ENCODE data around the gene ELMOD1.

The ELMOD1 gene

DNA sequence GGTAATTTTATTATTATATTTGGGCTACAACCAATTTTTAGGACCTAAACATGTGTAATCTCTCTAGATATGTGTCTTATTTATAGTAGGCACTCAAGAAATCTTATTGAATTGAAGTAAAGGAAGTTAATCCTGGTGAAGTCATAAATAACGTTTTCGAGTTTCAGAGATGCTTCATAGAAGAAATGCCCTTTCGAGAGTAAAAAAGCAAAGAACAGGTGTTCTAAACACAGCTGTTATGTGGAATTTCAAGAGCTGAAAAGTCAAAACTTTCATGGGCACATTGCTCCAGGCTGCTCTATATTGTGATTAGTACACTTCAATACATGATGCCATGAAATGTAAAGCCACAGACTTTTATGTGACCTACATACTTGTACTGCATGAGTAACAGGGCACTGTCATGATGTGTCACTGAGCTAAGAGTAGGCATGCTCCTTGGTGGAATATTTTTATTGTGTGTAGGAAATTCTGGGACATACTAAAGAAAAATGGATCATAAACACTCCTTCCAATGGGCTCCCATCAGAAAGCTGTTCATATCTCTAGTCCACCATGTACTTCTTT lies 7.2 kb upstream of the ELMOD1 start:
- DNase-seq (ENCODE audit: low read depth, low spot score), result no peak

DNA sequence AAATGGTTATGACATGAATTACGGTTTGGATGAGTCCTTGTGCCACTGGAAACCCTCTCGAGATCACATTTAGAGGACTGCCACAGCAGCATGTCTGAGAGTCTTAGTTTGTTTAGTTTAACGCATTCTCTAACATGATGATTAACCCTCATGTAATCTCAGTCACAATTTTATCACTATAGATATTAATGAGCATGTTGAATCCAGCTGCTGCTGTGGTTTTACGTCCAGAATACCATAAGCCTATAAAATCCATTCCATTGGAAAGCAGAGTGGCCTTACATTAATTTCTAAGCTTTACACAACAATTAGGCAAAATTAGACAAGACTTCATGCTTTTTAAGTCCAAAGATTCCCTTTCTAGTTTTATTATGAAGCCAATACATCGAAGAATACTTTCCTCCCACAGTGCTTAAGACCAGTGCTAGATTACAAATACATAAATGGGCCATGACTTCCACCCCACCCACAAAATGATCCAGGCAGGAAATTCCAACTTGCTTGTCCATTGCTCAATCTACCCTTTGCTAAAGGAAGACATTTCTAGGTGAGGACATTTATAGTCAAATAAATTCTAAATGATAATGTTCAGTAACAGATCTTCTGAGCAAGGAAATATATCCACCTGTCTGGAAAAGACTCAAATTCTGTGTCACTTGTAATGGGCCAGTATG lies 3.5 kb upstream of the ELMOD1 start:
- no peak for DNase-seq (ENCODE audit: low read depth, low spot score)

DNA sequence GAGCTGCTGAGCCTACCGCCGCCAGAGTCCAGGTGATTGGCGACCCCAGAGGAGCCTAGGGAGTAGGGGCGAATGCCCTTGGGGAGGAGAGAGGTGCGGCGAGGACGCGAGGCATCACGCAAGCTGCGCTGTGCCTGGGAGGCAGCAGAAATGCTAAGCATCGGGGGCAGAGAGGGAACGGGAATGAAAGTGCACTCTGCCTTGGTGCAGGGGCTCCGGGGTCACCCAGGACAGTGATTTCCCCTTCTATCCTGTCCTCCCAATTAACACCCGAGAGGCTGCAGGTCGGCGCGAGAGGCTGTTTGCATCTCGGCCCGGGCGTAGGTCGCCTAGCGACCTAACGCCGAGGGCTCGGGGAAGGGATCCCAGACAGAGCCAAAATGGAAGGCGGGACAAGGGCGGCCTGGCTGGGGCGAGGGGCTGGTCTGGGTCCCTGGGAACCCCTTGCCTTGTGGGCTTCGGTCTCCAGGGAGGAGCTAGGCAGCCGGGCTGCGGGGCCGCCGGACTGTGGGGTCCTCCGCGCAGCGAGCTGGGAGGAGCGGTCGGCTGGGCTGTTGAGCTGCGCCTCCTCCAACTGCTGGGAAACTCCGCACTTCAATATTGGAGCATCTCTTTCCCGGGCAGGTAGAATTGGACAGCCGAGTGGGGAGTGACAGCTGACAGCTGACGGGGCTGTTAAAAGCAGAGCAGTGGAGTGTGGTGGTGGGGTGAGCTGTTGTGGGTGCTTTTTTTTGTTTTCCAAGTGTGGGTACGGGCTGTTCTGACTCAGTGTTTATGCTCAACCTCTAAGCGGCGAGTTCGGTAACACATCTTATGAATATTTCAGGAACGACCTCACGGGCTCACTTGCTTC lies 657 bp downstream of the ELMOD1 start:
- no peak for DNase-seq (ENCODE audit: low read depth, low spot score)

DNA sequence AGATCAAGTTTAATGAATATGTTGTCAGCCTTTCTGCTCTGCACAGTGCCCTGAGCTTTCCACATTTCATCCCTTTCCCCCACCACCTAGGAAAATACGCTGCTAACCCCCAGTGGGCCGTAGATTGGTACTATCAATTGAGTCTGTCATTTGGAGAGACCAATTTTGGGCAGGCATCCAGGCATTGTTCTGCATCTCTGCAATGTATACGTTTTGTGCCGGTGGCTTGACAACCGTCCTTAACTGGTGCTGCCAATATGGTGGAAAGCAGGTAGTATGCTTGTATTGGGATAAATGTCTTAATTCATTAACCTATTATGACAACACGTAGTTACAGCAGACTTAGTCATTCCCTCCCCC lies 1.3 kb downstream of the ELMOD1 start:
- DNase-seq (ENCODE audit: low read depth, low spot score), result no peak

DNA sequence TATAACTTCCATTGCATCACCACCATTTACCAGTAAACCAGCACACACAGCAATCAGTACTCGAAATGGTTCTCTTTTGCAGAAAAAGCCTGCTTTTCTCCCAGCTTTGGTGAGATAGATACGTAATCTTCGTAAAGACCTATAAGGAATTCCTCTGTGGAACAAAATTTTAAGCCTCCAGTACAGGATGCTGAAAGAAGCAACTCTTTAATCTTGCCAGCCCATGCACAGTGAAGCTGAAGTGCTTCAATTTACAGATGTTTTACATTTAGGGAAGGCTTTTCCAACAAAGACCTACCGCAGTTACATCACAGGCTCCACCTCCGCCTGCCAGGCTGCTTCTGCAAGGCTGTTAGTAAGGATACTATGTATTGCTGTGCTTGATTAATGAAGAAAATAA lies 1.9 kb downstream of the ELMOD1 start:
- DNase-seq (ENCODE audit: low read depth, low spot score), result no peak

DNA sequence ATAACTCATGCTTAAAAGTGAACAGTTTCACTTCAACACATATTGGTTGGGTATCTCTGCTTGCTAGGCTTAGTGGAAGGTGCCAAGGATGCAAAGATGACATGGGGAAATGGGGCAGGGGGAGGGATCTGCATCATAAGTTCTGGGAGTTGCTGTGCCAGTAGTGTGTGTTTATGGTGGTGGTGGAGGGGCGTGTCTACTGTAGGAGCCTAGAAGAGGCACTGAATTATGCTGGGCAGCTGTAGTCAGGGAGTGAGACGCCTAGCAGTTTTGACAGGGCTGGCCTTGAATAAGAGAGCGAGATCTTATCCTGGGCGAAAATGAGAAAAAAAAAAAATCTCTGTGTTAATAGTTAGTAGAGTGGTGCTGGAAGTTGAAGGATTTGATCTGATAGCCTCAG lies 3.0 kb downstream of the ELMOD1 start:
- no peak for DNase-seq (ENCODE audit: low read depth, low spot score)

DNA sequence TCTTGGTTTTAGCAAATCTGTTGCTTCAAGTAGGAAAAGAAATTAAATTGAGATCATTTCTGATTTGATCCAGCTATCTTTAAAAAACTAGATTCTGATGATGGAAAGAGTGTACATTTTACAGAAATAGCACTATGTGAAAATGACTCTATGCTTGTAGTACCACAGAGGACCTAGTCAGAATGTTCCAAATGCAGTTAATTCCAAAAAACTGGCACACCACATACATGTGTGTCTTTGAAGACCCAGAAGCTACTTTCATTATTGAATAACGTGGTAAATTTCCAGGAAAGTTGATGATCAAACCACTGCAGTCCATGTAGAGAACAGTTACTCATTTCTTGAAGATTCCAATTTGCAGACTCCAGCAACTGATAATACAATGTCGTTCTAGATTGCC lies 3.8 kb downstream of the ELMOD1 start:
- DNase-seq (ENCODE audit: low read depth, low spot score), result no peak

DNA sequence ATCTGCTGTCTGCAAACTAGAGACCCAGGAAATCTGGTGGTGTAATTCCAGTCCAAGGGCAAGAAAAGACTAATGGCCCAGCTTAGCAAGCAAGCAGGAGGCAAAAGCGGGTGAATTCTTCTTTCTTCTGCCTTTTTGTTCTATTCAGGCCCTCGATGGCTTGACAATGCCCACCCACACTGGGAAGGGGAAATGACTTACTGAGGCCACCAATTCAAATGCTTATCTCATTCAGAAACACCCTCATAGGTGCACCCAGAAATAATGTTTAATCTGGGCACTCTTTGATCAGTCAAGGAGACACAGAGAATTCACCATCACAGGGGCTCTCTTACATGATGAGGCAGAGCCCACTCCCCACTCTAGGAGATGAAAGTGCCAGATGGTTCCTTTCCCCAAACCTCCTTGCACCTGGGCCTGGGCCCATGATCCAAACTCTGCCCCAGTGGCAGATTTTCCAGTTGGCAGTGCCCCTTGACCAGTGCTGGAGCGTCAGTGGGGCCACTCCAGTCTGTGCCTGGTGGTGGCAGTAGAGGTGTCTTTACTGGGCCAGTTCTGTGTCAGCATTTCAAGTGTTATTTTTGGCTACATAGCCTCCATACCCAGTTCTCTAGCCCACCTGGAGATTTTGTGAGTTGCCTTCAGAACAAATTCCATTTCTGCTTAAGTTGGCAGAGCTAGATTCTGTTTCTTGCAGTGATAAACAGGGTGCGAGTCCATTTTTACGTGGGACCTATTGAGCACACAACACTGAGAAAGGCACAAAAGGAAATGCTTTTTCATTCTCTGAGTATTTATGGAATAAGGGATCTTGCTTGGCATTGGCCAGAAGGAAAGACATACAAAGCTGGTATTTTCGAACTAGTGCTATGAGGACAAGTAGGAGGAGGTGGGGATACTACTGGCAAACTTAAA lies 7.5 kb downstream of the ELMOD1 start:
- no peak for DNase-seq (ENCODE audit: low read depth, low spot score)

DNA sequence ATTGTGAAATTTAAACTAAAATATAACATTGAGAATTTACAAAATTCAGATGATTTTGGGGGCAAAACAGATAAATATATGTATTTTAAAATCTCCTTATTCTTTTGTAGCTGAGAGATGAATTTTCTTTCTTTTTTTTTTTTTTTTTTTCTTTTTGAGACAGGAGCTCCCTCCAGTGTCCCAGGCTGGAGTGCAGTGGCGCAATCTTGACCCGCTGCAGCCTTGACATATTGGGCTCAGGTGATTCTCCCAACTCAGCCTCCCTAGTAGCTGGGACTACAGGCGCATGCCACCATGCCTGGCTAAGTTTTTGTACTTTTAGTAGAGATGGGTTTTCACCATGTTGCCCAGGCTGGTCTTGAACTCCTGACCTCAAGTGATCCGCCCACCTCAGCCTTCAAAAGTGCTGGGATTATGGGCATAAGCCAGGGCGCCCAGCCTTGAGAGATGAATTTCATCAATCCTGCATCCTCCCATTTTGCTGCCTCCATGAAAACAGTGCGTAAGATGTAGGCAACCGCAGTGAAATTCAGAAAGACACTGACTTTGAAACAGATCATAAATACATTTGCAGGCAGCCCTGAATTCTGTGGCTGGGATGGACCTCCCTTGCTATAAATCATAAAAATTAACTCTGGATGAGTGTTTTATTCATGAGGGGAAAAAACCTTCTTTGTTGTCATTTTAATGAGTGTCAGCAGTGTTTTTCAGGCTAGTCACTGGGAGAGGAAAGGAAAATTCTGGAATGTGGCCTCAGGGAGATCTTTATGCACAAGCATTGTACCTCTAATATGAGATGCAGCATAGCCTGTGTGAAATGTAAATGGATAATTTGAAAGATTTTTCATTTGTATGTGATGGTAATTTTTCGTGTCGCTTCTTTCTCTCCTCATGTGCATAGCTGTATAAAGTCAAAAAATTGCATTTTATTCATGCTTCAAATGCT lies 14.4 kb downstream of the ELMOD1 start:
- DNase-seq (ENCODE audit: low read depth, low spot score), result no peak

DNA sequence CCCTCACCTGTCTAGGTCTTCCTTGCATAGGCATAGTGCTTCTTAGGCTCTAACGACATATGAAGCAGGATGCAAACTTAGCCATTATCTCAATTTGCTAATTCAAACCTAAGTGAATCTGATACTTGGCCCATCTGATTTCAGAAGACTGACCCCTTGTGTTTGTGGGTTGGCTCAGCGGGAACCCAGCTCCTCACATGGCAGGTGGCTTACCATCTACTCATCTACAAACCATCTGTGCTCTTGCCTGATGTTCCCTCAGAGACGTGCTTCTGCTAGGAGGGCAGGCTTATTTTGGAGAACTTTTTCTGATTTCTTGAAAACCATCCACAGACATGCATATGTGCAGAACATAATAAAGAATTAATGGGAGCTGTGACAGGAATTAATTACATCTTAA lies 15.2 kb downstream of the ELMOD1 start:
- no peak for DNase-seq (ENCODE audit: low read depth, low spot score)

DNA sequence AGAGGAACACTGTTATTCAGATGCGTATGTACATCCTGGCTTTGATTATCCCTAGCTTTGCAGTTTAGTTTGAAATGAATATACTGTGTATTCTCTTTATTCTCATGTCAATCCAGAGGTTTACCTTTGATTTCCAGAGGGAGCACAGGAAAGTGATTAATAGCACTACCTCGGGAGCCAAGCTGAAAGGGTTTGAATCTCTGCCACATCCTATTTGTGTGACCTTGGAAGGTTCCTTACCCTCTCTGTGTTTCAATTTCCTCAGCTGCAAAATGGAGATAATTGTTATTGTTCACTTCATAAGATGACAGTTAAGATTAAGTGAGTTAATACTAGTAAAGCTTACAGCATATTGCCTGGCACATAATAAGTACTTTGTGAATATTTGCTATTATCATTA lies 17.9 kb downstream of the ELMOD1 start:
- DNase-seq (ENCODE audit: low read depth, low spot score), result no peak

DNA sequence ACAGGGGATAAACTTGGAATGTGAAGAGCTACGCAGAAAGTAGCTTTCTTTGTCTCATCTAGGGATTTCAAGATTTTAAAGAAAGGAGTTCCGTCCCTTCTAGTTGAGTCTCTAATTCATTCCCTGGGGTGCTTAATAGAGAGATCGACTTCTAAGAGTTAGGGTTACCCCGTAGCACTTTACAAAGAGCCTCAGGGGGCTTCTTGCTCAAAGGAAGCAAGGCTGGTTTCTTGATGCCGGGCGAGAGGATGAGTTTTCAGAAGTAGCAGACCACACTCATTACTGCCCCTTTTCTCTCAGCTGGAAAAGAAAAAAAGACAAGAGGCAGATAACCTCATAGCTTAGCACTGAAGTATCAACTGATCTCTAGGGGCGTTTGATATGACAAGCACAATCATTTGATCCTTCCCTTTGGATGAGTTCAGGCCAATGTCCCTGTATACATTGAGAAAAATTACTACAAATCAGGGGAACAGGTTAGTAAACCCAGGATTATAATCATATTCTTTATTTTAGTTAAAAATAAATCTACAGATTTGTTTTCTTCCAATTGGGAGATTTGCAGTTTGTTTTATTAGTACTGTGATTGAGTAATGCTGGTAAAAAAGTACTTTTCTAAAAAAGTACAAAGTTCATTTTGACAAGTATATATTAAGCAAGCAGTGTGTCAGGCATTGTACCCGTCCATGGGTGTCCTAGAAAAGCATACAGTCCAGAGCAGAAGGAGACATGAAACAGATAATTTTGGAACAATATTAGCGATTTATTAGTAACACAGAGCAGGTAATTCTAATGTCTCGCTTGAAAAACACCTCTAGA lies 18.7 kb downstream of the ELMOD1 start:
- no peak for DNase-seq (ENCODE audit: low read depth, low spot score)

DNA sequence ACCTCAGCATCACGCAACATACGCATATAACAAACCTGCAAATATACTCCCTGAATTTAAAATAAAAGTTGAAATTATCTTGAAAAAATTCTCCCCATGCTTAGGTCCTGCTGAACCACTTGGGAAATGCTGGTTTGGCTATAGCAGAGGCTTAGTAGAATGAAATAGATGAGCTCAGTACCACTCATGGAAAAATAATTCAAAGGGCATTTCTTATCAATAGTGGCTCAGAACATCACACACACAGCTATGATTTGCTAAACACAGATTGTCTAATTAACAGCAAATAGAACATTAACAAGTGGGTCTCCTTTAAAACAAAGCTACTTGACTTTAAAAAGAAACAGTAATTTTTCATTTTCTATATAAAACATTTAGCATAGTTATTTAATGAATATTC lies 21.5 kb downstream of the ELMOD1 start:
- DNase-seq (ENCODE audit: low read depth, low spot score), result no peak

DNA sequence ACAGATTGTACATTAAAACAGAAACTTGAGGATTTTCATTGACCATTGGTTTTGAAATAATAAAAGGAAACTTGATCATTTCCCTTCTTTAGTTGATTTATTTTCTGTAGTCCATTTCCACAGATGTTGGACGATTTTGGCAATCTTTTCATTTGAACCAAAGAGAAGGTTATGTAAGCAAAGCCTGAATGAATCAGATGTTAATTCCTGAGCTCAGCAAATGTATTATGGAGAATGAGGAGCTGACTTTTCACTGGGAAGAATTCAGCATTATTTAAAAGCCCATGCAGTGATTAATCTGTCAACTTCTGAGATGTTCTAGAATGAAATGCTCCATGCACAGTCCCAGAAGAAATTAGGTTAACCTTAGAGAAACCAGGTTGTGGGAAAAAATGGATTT lies 29.0 kb downstream of the ELMOD1 start:
- no peak for DNase-seq (ENCODE audit: low read depth, low spot score)

DNA sequence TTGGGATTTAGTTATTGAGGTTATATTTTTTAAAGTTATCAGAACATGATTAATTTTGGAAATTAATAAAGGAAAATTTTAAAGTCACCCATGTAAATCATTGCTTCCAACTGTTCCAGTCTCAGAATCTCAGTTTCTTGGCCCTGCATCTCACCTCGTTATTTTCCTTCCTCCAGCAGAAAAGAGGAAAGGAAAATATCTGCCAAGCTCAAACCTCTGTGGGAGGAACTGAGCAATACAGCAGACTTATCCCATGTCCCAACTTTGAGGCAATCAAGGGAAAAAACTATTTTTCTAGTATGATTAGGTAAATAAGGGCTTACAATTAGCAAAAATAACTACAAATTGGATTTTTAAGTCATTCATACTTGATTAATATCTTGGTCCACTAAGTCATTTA lies 30.1 kb downstream of the ELMOD1 start:
- DNase-seq (ENCODE audit: low read depth, low spot score), result no peak

DNA sequence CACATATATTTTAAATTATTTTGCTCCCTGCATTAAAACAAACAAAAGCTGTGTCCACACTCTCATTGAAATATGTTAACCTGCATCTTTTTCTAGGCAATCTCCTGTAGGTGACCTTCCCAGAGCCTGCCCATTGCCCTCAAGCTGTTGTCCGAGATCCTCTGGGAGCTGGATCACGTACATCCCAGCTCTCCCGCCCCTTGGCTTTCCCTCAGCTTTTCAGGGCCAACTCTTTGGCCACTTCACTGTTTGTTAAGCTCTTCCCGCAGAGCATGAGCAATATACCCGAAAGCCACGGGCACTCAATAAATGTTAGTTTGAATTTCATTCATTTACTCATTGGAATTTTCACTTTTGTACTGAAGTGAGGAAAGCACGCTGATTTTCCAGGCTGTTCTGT lies 32.2 kb downstream of the ELMOD1 start:
- no peak for DNase-seq (ENCODE audit: low read depth, low spot score)

DNA sequence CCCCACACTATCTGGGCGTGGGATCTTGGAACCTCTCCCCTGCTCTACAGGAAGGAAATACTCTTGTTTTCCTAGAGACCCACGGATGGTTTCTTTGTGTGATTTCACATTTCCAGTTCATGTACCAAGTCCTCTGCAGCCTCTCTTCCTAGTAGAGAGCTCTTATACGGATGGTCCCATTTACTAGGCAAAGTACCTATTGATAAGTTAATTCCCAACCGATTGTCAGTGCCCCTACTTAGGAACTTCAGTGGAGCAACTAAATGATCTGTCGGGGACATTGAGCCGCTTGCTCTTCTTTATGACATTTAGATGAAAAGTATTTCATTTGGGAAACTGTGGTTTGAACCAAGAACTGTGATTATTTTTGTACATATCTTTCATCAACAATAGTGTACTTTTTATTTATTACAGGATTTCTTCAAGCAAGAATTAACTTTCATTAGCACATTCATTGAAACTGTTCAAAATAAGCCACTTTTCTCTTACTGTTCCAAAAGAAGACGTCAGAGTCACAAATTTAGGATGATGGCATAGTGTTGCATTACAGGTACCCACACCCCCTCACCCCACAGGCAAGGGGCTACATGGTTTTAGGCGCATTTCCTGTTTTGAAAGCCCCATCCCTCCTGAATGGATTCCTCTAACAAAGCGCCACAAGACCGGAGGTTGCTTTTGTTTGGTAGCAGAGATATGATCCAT lies 34.2 kb downstream of the ELMOD1 start:
- DNase-seq (ENCODE audit: low read depth, low spot score), result no peak

DNA sequence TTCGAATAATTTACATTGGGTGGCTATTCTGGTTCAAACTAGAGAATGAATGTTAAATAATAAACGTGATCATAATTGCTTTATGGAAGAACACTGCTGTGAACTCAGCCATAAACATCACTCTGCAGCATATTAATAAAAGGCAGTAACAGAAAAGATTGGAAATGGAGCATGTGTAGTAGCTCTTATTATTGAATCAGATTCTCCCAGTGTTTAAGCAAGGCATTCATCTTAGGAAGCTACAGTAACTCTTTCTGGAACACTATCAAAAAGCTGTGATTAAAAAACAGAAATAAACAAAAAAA lies 34.7 kb downstream of the ELMOD1 start:
- DNase-seq (ENCODE audit: low read depth, low spot score), result no peak

DNA sequence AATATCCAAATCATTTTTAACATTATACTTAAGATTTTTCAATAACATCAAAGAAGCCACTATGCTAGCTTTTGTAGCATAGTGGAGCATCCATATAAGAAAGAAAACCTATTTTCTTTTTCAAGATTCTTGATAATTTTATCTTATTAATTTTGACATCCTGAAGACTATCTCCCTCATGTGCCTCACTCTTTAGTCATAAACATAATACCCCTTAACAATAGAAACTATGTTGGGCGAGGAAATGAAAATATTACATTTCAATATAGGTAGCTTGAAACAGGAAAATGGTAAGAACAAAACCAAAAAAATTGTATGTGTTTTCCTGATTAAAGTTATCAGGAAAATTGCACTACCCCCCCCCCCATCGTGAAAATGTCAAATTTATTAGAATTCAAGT lies 40.1 kb downstream of the ELMOD1 start:
- no peak for DNase-seq (ENCODE audit: low read depth, low spot score)

DNA sequence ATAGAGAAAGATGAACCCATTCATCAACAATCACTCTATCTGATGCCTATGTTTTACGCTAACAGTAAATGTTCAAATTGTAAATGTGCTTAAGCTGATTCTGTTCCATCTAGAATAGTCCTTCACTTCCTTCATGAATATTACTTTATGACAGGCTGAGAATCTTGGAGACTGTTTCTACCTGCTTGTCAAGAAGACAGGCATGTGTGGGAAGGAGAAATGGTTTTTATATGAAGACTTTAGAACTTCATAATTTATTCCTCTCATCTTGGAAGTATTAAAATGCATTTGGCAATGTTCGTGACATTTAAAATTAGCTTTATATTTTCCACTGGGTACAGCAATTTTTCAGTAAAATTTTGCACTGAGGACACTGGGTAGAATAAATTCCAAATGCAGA lies 41.0 kb downstream of the ELMOD1 start:
- no peak for DNase-seq (ENCODE audit: low read depth, low spot score)
